ENCODE data around the gene KRTAP13-1.

DNA sequence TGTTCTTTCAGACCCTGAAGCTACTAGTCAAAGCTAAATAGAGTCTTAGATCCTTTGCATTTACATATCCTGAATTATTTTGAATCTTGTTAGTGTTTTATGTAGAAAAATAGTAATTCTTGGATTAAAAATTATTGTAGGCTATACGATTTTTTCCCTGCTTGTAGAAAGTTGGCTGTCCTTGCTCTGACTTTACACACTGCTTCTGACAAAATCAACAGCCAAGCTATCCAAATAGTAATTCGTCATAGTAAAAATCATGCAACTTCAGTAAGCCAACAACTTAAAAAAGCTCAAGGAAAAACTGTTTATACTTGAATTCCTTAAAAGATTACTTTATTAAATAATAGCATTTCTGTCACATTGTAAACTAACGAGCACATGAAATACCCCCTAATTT is 39.9 kb upstream of the KRTAP13-1 start:
- no peak for TF ChIP-seq YY1 (IDR thresholded peaks at IDR 0.05; ENCODE audit: insufficient read depth, insufficient read length)
- no peak for TF ChIP-seq ZNF274 (IDR thresholded peaks at IDR 0.05; ENCODE audit: low read depth, low read length)
- TF ChIP-seq SUZ12 (IDR thresholded peaks at IDR 0.05; ENCODE audit: extremely low read depth, insufficient read depth, insufficient read length): no peak

All from NT2/D1 (cell line).